OCI-LY1 (cell line): ENCODE results near the gene ZNF664.

ENCODE experiments used
- CTCF ChIP-seq: fragments of 200-600 bp; sonication (generic), shearing (Covaris generic); IDR thresholded peaks from 2 replicates; pipeline ENCODE4 v1.5.1; 2017; ENCODE audit warnings: mild to moderate bottlenecking, antibody characterized with exemption, low read length, moderate library complexity, mixed read lengths
- EZH2 ChIP-seq: fragments of 200-600 bp; sonication (generic), shearing (Covaris generic); IDR thresholded peaks from 2 replicates; pipeline ENCODE4 v1.8.0; 2017; ENCODE audit warnings: borderline replicate concordance, mixed run types, mild to moderate bottlenecking, antibody characterized with exemption, low read length, moderate library complexity, mixed read lengths

- no peak for TF ChIP-seq CTCF
- no peak for TF ChIP-seq EZH2
These were observed 6.6 kb downstream of the ZNF664 start for GRCh38 chr12:123979566-123979965.
